ENCODE measurements around the gene FGF1.

Gene FGF1

GRCh38 chr5:142671266-142671665, 14.6 kb downstream of the FGF1 start:
- H3K4me3 ChIP-seq (ENCODE audit: low read depth in 1 of 2, low read length in 2 of 2): no peak overlapping the region
- H3K27me3 ChIP-seq (ENCODE audit: control insufficient read depth in 1 of 2, insufficient read depth in 2 of 2, low read length in 2 of 2): peaks cover 0 to 3% of the 10 kb centered on the region in 2 donors
- no peaks in the 10 kb centered on the region for H3K9me3 ChIP-seq (ENCODE audit: control insufficient read depth in 1 of 2, low read length in 2 of 2)
- no peak overlapping the region for H3K27ac ChIP-seq (ENCODE audit: low read depth, low read length)
- H3K36me3 ChIP-seq (ENCODE audit: control insufficient read depth in 1 of 2, insufficient read depth in 2 of 2, low read length in 2 of 2): no peaks in the 10 kb centered on the region
- H3K9ac ChIP-seq (ENCODE audit: low read depth in 1 of 2, low read length in 2 of 2): no peak overlapping the region
- H3K4me1 ChIP-seq (ENCODE audit: control insufficient read depth in 1 of 2, insufficient read depth in 2 of 2, low read length in 2 of 2): no peaks in the 10 kb centered on the region

- Histone ChIP-seq H3K4me1 (ENCODE audit: control insufficient read depth in 1 of 2, insufficient read depth in 2 of 2, low read length in 2 of 2) (no peaks in the 10 kb centered on the region), H3K36me3 (ENCODE audit: control insufficient read depth in 1 of 2, insufficient read depth in 2 of 2, low read length in 2 of 2) (no peaks in the 10 kb centered on the region), H3K9me3 (ENCODE audit: control insufficient read depth in 1 of 2, low read length in 2 of 2) (no peaks in the 10 kb centered on the region), H3K27me3 (ENCODE audit: control insufficient read depth in 1 of 2, insufficient read depth in 2 of 2, low read length in 2 of 2) (peaks cover 0 to 3% of the 10 kb centered on the region in 2 donors), H3K4me3 (ENCODE audit: low read depth in 1 of 2, low read length in 2 of 2) (no peak overlapping the region), H3K27ac (ENCODE audit: low read depth, low read length) (no peak overlapping the region), H3K9ac (ENCODE audit: low read depth in 1 of 2, low read length in 2 of 2) (no peak overlapping the region)
These were observed 15.1 kb downstream of the FGF1 start for GRCh38 chr5:142670804-142671203.

GRCh38 chr5:142669477-142669876, 16.4 kb downstream of the FGF1 start:
- no peak overlapping the region for H3K27ac ChIP-seq (ENCODE audit: low read depth, low read length)
- H3K9me3 ChIP-seq (ENCODE audit: control insufficient read depth in 1 of 2, low read length in 2 of 2): no peaks in the 10 kb centered on the region
- H3K9ac ChIP-seq (ENCODE audit: low read depth in 1 of 2, low read length in 2 of 2): no peak overlapping the region
- H3K36me3 ChIP-seq (ENCODE audit: control insufficient read depth in 1 of 2, insufficient read depth in 2 of 2, low read length in 2 of 2): no peaks in the 10 kb centered on the region
- H3K4me1 ChIP-seq (ENCODE audit: control insufficient read depth in 1 of 2, insufficient read depth in 2 of 2, low read length in 2 of 2): no peaks in the 10 kb centered on the region
- peaks cover 0 to 3% of the 10 kb centered on the region in 2 donors for H3K27me3 ChIP-seq (ENCODE audit: control insufficient read depth in 1 of 2, insufficient read depth in 2 of 2, low read length in 2 of 2)
- no peak overlapping the region for H3K4me3 ChIP-seq (ENCODE audit: low read depth in 1 of 2, low read length in 2 of 2)

- no peak overlapping the region for H3K4me3 ChIP-seq (ENCODE audit: low read depth in 1 of 2, low read length in 2 of 2)
- no peaks in the 10 kb centered on the region for H3K4me1 ChIP-seq (ENCODE audit: control insufficient read depth in 1 of 2, insufficient read depth in 2 of 2, low read length in 2 of 2)
- H3K27ac ChIP-seq (ENCODE audit: low read depth, low read length): no peak overlapping the region
- no peak overlapping the region for H3K9ac ChIP-seq (ENCODE audit: low read depth in 1 of 2, low read length in 2 of 2)
- H3K36me3 ChIP-seq (ENCODE audit: control insufficient read depth in 1 of 2, insufficient read depth in 2 of 2, low read length in 2 of 2): no peaks in the 10 kb centered on the region
- H3K27me3 ChIP-seq (ENCODE audit: control insufficient read depth in 1 of 2, insufficient read depth in 2 of 2, low read length in 2 of 2): peaks cover 0 to 3% of the 10 kb centered on the region in 2 donors
- H3K9me3 ChIP-seq (ENCODE audit: control insufficient read depth in 1 of 2, low read length in 2 of 2): no peaks in the 10 kb centered on the region
These were observed 17.6 kb downstream of the FGF1 start for GRCh38 chr5:142668336-142668735.

- no peaks in the 10 kb centered on the region for H3K9me3 ChIP-seq (ENCODE audit: control insufficient read depth in 1 of 2, low read length in 2 of 2)
- H3K4me3 ChIP-seq (ENCODE audit: low read depth in 1 of 2, low read length in 2 of 2): no peak overlapping the region
- no peak overlapping the region for H3K9ac ChIP-seq (ENCODE audit: low read depth in 1 of 2, low read length in 2 of 2)
- no peaks in the 10 kb centered on the region for H3K4me1 ChIP-seq (ENCODE audit: control insufficient read depth in 1 of 2, insufficient read depth in 2 of 2, low read length in 2 of 2)
- no peak overlapping the region for H3K27ac ChIP-seq (ENCODE audit: low read depth, low read length)
- peaks cover 0 to 3% of the 10 kb centered on the region in 2 donors for H3K27me3 ChIP-seq (ENCODE audit: control insufficient read depth in 1 of 2, insufficient read depth in 2 of 2, low read length in 2 of 2)
- no peaks in the 10 kb centered on the region for H3K36me3 ChIP-seq (ENCODE audit: control insufficient read depth in 1 of 2, insufficient read depth in 2 of 2, low read length in 2 of 2)
These were observed 18.1 kb downstream of the FGF1 start for GRCh38 chr5:142667831-142668230.

- no peak overlapping the region for H3K4me3 ChIP-seq (ENCODE audit: low read depth in 1 of 2, low read length in 2 of 2)
- H3K9ac ChIP-seq (ENCODE audit: low read depth in 1 of 2, low read length in 2 of 2): no peak overlapping the region
- H3K27me3 ChIP-seq (ENCODE audit: control insufficient read depth in 1 of 2, insufficient read depth in 2 of 2, low read length in 2 of 2): no peaks in the 10 kb centered on the region
- no peaks in the 10 kb centered on the region for H3K36me3 ChIP-seq (ENCODE audit: control insufficient read depth in 1 of 2, insufficient read depth in 2 of 2, low read length in 2 of 2)
- H3K27ac ChIP-seq (ENCODE audit: low read depth, low read length): no peak overlapping the region
- no peaks in the 10 kb centered on the region for H3K4me1 ChIP-seq (ENCODE audit: control insufficient read depth in 1 of 2, insufficient read depth in 2 of 2, low read length in 2 of 2)
- no peaks in the 10 kb centered on the region for H3K9me3 ChIP-seq (ENCODE audit: control insufficient read depth in 1 of 2, low read length in 2 of 2)
These were observed 21.3 kb downstream of the FGF1 start for GRCh38 chr5:142664636-142665035.

- H3K27ac ChIP-seq (ENCODE audit: low read depth, low read length): no peak overlapping the region
- no peaks in the 10 kb centered on the region for H3K4me1 ChIP-seq (ENCODE audit: control insufficient read depth in 1 of 2, insufficient read depth in 2 of 2, low read length in 2 of 2)
- no peaks in the 10 kb centered on the region for H3K27me3 ChIP-seq (ENCODE audit: control insufficient read depth in 1 of 2, insufficient read depth in 2 of 2, low read length in 2 of 2)
- no peak overlapping the region for H3K9ac ChIP-seq (ENCODE audit: low read depth in 1 of 2, low read length in 2 of 2)
- no peaks in the 10 kb centered on the region for H3K9me3 ChIP-seq (ENCODE audit: control insufficient read depth in 1 of 2, low read length in 2 of 2)
- H3K36me3 ChIP-seq (ENCODE audit: control insufficient read depth in 1 of 2, insufficient read depth in 2 of 2, low read length in 2 of 2): no peaks in the 10 kb centered on the region
- H3K4me3 ChIP-seq (ENCODE audit: low read depth in 1 of 2, low read length in 2 of 2): no peak overlapping the region
These were observed 21.8 kb downstream of the FGF1 start for GRCh38 chr5:142664067-142664466.

GRCh38 chr5:142663246-142663645, 22.6 kb downstream of the FGF1 start:
- no peak overlapping the region for H3K9ac ChIP-seq (ENCODE audit: low read depth in 1 of 2, low read length in 2 of 2)
- no peaks in the 10 kb centered on the region for H3K9me3 ChIP-seq (ENCODE audit: control insufficient read depth in 1 of 2, low read length in 2 of 2)

GRCh38 chr5:142661957-142662356, 23.9 kb downstream of the FGF1 start:
- Histone ChIP-seq H3K36me3 (ENCODE audit: control insufficient read depth in 1 of 2, insufficient read depth in 2 of 2, low read length in 2 of 2) (no peaks in the 10 kb centered on the region), H3K9me3 (ENCODE audit: control insufficient read depth in 1 of 2, low read length in 2 of 2) (no peaks in the 10 kb centered on the region), H3K27ac (ENCODE audit: low read depth, low read length) (no peak overlapping the region), H3K27me3 (ENCODE audit: control insufficient read depth in 1 of 2, insufficient read depth in 2 of 2, low read length in 2 of 2) (no peaks in the 10 kb centered on the region), H3K9ac (ENCODE audit: low read depth in 1 of 2, low read length in 2 of 2) (no peak overlapping the region), H3K4me3 (ENCODE audit: low read depth in 1 of 2, low read length in 2 of 2) (no peak overlapping the region), H3K4me1 (ENCODE audit: control insufficient read depth in 1 of 2, insufficient read depth in 2 of 2, low read length in 2 of 2) (no peaks in the 10 kb centered on the region)

More at GRCh38 chr5:142663246-142663645, 22.6 kb downstream of the FGF1 start:
- H3K27me3 ChIP-seq (ENCODE audit: control insufficient read depth in 1 of 2, insufficient read depth in 2 of 2, low read length in 2 of 2): no peaks in the 10 kb centered on the region
- H3K27ac ChIP-seq (ENCODE audit: low read depth, low read length): no peak overlapping the region
- H3K4me3 ChIP-seq (ENCODE audit: low read depth in 1 of 2, low read length in 2 of 2): no peak overlapping the region
- no peaks in the 10 kb centered on the region for H3K36me3 ChIP-seq (ENCODE audit: control insufficient read depth in 1 of 2, insufficient read depth in 2 of 2, low read length in 2 of 2)
- no peaks in the 10 kb centered on the region for H3K4me1 ChIP-seq (ENCODE audit: control insufficient read depth in 1 of 2, insufficient read depth in 2 of 2, low read length in 2 of 2)

GRCh38 chr5:142661143-142661542, 24.7 kb downstream of the FGF1 start:
- Histone ChIP-seq H3K4me1 (ENCODE audit: control insufficient read depth in 1 of 2, insufficient read depth in 2 of 2, low read length in 2 of 2) (no peaks in the 10 kb centered on the region), H3K36me3 (ENCODE audit: control insufficient read depth in 1 of 2, insufficient read depth in 2 of 2, low read length in 2 of 2) (no peaks in the 10 kb centered on the region), H3K9ac (ENCODE audit: low read depth in 1 of 2, low read length in 2 of 2) (no peak overlapping the region), H3K4me3 (ENCODE audit: low read depth in 1 of 2, low read length in 2 of 2) (no peak overlapping the region), H3K27me3 (ENCODE audit: control insufficient read depth in 1 of 2, insufficient read depth in 2 of 2, low read length in 2 of 2) (no peaks in the 10 kb centered on the region), H3K9me3 (ENCODE audit: control insufficient read depth in 1 of 2, low read length in 2 of 2) (no peaks in the 10 kb centered on the region), H3K27ac (ENCODE audit: low read depth, low read length) (no peak overlapping the region)

GRCh38 chr5:142660731-142661130, 25.2 kb downstream of the FGF1 start:
- H3K9ac ChIP-seq (ENCODE audit: low read depth in 1 of 2, low read length in 2 of 2): no peak overlapping the region
- no peaks in the 10 kb centered on the region for H3K9me3 ChIP-seq (ENCODE audit: control insufficient read depth in 1 of 2, low read length in 2 of 2)
- H3K4me1 ChIP-seq (ENCODE audit: control insufficient read depth in 1 of 2, insufficient read depth in 2 of 2, low read length in 2 of 2): no peaks in the 10 kb centered on the region
- no peaks in the 10 kb centered on the region for H3K27me3 ChIP-seq (ENCODE audit: control insufficient read depth in 1 of 2, insufficient read depth in 2 of 2, low read length in 2 of 2)
- no peaks in the 10 kb centered on the region for H3K36me3 ChIP-seq (ENCODE audit: control insufficient read depth in 1 of 2, insufficient read depth in 2 of 2, low read length in 2 of 2)
- H3K4me3 ChIP-seq (ENCODE audit: low read depth in 1 of 2, low read length in 2 of 2): no peak overlapping the region
- no peak overlapping the region for H3K27ac ChIP-seq (ENCODE audit: low read depth, low read length)
